ENCODE results near the gene RNF8. TPM values are rescaled to one million over a fixed set of nuclear protein-coding genes. Genes with fewer than 3 reads are reported as not detected.

Gene RNF8
- total RNA-seq, 1 experiment from 2014 or later, result 35.9 TPM

- Mint-ChIP-seq H3K4me1 (peaks cover 17% of the 10 kb centered on the region), H3K9me3 (no peaks in the 10 kb centered on the region), H3K27me3 (ENCODE audit: low read depth) (peaks cover under 1% of the 10 kb centered on the region), H3K4me3 (peak overlapping the region; percentile 71), H3K36me3 (peaks cover 2% of the 10 kb centered on the region; the same call in 1 of the 2 replicates), H3K27ac (peak overlapping the region; percentile 24)
- CTCF ChIA-PET, result interaction anchor here (0.8 to 1.8 kb wide), 2 partner anchors 84 to 216 kb away, joined by 3 to 7 read pairs; no protein-coding TSS in a partner anchor
- DNase-seq (ENCODE audit: low spot score) (no peak), ATAC-seq (peak; percentile 33)
- POLR2A ChIA-PET, result interaction anchor here (0.6 to 1.5 kb wide), 2 partner anchors 11 to 63 kb away, joined by 3 read pairs; no protein-coding TSS in a partner anchor
- TF ChIP-seq ATF3 (CRISPR knock-in tag; conservative IDR thresholded peaks at IDR 0.05) (no peak), FOXP4 (CRISPR knock-in tag; IDR thresholded peaks at IDR 0.05) (no peak), FOXK1 (CRISPR knock-in tag; IDR thresholded peaks at IDR 0.05) (no peak), SMAD3 (CRISPR knock-in tag; IDR thresholded peaks at IDR 0.05; ENCODE audit: borderline replicate concordance) (no peak), NFYB (CRISPR knock-in tag; conservative IDR thresholded peaks at IDR 0.05; ENCODE audit: low read depth) (no peak), ZSCAN18 (CRISPR knock-in tag; IDR thresholded peaks at IDR 0.05) (no peak), ERG (CRISPR knock-in tag; IDR thresholded peaks at IDR 0.05) (no peak), ZNF423 (CRISPR knock-in tag; IDR thresholded peaks at IDR 0.05) (no peak), ZNF532 (CRISPR knock-in tag; IDR thresholded peaks at IDR 0.05; ENCODE audit: borderline replicate concordance) (no peak), ZNF219 (CRISPR knock-in tag; IDR thresholded peaks at IDR 0.05; ENCODE audit: borderline replicate concordance) (no peak), ZNF138 (CRISPR knock-in tag; conservative IDR thresholded peaks at IDR 0.05) (no peak), ZBTB43 (CRISPR knock-in tag; IDR thresholded peaks at IDR 0.05) (no peak), SOX15 (CRISPR knock-in tag; IDR thresholded peaks at IDR 0.05) (no peak), TP53 (CRISPR knock-in tag; IDR thresholded peaks at IDR 0.05) (no peak)
Observed at GRCh38 chr6:37432590-37432915, 78.8 kb downstream of the RNF8 start.

Data from WTC11 (cell line).